ENCODE data around the gene SAMHD1.

GRCh38 chr20:36847710-36848040 is 103.8 kb downstream of the SAMHD1 start:
- TF ChIP-seq, protein P1, sequence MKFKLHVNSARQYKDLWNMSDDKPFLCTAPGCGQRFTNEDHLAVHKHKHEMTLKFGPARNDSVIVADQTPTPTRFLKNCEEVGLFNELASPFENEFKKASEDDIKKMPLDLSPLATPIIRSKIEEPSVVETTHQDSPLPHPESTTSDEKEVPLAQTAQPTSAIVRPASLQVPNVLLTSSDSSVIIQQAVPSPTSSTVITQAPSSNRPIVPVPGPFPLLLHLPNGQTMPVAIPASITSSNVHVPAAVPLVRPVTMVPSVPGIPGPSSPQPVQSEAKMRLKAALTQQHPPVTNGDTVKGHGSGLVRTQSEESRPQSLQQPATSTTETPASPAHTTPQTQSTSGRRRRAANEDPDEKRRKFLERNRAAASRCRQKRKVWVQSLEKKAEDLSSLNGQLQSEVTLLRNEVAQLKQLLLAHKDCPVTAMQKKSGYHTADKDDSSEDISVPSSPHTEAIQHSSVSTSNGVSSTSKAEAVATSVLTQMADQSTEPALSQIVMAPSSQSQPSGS (CRISPR knock-in tag; IDR thresholded peaks at IDR 0.05), result no peak
- TF ChIP-seq, protein P2, sequence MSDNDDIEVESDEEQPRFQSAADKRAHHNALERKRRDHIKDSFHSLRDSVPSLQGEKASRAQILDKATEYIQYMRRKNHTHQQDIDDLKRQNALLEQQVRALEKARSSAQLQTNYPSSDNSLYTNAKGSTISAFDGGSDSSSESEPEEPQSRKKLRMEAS (CRISPR knock-in tag; IDR thresholded peaks at IDR 0.05), result no peak
- no peak for TF ChIP-seq YY1 (IDR thresholded peaks at IDR 0.05; ENCODE audit: borderline replicate concordance in 1 of 3, control insufficient read depth in 1 of 3, extremely low read depth in 1 of 3, insufficient read depth in 3 of 3, insufficient read length in 1 of 3, insufficient replicate concordance in 2 of 3, low read depth in 1 of 3, low read length in 2 of 3)
- TF ChIP-seq ATF6 (CRISPR knock-in tag; IDR thresholded peaks at IDR 0.05), result no peak
- TF ChIP-seq CEBPG (CRISPR knock-in tag; IDR thresholded peaks at IDR 0.05), result no peak
- TF ChIP-seq CEBPG (tag; conservative IDR thresholded peaks at IDR 0.05 in 1 of 2, IDR thresholded peaks at IDR 0.05 in 1 of 2), result no peak
- no peak for TF ChIP-seq ARNT (IDR thresholded peaks at IDR 0.05)
- TF ChIP-seq FOXP4 (CRISPR knock-in tag; IDR thresholded peaks at IDR 0.05; ENCODE audit: borderline replicate concordance), result no peak
- no peak for TF ChIP-seq FOSL1 (tag; conservative IDR thresholded peaks at IDR 0.05)
- TF ChIP-seq ZNF184 (CRISPR knock-in tag; IDR thresholded peaks at IDR 0.05), result no peak
- TF ChIP-seq POLR2AphosphoS5 (IDR thresholded peaks at IDR 0.05; ENCODE audit: control insufficient read depth, insufficient read depth, low read depth, low read length), result no peak
- no peak for TF ChIP-seq EP300 (IDR thresholded peaks at IDR 0.05; ENCODE audit: low read length)

Measured in K562 (cell line).